GM20431 (cell line): ENCODE measurements around the gene SLC35F1.

ENCODE experiments used
- in situ Hi-C: fragments of 300-500 bp; cut with MseI, MboI; formaldehyde crosslinking; loops from one replicate; pipeline ENCODE4 v1.15.0; 2020; ENCODE audit warnings: low sequenced_read_pairs; ENCODE audit not compliant: unreplicated experiment

Gene SLC35F1

DNA sequence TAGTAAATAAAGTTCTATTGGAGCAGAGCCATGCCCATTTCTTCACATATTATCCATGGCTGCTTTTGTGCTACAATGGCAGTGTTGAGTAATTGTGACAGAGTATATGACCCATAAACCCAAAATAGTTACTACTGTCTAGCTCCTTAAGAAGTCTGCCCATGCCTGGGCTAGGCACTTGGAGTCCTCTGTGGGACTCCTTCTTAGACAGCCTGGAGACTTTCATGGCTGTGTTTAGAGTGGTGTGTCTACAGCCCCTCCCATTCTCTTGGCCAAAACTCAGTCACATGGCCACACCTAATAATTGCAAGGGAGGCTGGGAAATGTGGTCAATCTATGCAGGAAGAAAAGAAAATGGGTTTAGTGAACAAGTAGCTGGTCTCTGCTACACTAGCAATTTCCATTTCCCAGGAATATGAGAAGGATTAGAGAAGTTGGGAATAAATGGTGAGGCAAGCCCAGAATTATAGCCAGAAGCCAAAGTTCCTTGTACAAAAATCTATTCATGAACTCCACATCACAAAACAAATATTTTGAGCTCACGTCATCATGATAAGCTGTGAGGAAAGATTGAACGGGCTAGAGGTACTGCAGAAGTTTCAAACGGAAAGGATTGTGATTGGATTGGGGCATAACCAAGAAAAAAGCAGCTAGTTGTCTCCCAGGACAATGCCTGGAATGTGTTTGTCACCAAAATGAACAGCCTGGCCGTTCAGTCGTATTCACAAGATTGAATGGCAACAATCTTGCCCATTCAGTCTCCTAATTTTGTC, 389.3 kb downstream of the SLC35F1 start:
- in situ Hi-C loops, result loop anchor here (25.0 kb wide), 2 partner anchors 241 to 491 kb away; partner anchors contain the start of gene PLN

DNA sequence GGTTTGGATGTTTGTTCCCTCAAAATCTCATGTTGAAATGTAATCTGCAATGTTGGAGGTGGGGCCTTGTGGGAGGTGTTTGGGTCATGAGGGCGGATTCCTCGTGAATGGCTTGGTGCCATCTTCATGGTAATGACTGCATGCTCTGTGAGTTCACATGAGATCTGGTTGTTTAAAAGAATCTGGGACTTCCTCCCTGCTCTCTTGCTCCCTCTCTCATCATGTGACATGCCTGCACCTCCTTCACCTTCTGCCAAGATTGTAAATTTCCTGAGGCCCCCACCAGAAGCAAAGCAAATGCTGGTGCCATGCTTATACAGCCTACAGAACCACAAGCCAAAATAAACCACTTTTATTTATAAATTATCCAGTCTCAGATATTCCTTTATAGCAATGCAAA, 390.8 kb downstream of the SLC35F1 start:
- in situ Hi-C loops, result loop anchor here (25.0 kb wide), 2 partner anchors 239 to 489 kb away; partner anchors contain the start of gene PLN

DNA sequence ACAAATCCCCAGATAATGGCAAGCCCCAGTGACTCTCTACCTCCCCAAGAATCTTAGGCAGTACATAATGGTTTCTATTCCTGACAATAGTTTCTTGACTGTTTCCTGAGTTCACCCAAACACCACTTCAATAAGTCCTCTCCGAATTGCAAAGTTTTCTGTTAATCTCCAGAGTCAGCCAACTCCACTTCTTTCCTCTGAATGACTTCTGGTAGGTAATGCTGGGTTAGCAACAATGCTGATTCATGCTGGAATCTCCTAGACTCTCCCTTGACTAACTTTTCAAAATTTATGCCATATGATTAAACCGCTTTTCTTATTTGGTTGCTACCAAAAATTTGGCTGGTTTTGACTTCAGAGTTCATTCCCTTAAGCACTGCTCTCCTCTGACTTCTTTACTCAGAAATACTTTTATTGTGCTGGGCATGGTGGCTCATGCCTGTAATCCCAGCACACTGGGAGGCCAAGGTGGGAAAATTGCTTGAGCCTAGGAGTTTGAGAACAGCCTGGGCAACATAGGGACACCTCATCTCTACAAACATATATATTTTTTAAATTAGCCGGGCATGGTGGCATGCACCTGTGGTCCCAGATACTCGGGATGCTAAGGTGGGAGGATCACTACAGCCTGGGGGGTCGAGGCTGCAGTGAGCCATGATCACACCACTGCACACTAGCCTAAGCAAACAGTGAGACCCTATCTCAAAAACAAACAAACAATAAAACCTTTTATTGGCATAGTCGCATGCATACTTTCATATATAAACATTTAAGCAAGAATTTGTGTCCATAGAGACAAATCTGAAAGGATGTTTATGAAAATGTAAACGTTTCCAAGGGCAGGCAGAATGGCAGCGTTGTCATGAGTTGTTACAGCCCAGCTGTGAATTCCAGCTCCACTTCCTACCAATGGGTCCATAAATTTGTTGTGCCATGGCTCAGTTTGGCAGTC, 391.7 kb downstream of the SLC35F1 start:
- in situ Hi-C loops, result loop anchor here (25.0 kb wide), 2 partner anchors 239 to 489 kb away; partner anchors contain the start of gene PLN

DNA sequence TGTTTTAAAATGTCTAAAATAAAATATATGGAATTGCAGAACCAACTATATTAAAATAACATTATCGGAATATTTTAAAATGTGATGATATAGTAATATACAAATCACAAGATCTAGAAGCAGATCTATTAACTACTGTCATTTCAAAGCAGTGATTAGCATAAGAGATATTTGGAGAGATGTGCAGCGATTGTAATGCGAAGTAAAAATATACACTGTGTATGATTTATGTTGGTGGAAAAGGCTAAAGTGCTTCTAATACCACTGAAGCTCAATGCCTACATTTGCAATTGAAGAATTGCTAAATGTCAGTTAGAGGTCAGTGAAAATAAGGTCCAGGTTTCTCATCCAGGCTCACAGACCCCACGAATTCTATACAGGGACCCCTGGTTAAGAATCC, 392.4 kb downstream of the SLC35F1 start:
- in situ Hi-C loops, result loop anchor here (25.0 kb wide), 2 partner anchors 238 to 488 kb away; partner anchors contain the start of gene PLN

DNA sequence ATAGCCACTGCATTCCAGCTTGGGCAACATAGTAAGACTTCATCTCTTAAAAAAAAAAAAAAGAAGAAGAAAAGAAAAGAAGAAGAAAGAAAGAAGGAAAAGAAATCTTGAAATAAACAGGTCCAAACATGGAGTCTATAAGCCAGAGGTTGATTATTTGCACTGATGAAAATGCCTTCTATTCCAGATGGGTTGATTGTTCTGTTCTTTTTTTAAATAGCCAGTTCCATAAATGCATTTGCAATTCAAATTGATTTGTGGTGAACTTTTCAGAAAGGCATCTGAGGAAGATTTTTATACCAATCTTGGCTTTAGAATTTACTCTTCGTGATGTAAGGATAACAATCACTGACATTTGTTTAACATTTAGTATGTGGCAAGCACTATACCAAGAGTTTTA, 397.3 kb downstream of the SLC35F1 start:
- in situ Hi-C loops, result no loop called here

DNA sequence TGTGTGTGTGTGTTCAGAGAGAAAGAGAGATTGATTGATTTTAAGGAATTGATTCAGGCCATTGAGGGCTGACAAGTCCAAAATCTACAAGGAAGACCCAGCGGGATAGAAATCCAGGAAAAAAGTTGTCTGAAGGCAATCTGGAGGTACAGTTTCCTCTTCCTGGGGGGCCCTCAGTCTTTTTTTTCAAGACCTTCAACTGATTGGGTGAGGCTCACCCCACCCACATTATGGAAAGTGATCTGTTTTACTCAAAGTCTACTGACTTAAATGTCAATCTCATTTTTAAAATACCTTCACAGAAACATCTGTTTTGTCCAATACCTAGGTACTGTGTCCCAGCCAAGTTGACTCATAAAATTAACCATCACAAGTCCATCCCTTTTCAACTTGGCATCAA, 398.0 kb downstream of the SLC35F1 start:
- in situ Hi-C loops, result no loop called here

DNA sequence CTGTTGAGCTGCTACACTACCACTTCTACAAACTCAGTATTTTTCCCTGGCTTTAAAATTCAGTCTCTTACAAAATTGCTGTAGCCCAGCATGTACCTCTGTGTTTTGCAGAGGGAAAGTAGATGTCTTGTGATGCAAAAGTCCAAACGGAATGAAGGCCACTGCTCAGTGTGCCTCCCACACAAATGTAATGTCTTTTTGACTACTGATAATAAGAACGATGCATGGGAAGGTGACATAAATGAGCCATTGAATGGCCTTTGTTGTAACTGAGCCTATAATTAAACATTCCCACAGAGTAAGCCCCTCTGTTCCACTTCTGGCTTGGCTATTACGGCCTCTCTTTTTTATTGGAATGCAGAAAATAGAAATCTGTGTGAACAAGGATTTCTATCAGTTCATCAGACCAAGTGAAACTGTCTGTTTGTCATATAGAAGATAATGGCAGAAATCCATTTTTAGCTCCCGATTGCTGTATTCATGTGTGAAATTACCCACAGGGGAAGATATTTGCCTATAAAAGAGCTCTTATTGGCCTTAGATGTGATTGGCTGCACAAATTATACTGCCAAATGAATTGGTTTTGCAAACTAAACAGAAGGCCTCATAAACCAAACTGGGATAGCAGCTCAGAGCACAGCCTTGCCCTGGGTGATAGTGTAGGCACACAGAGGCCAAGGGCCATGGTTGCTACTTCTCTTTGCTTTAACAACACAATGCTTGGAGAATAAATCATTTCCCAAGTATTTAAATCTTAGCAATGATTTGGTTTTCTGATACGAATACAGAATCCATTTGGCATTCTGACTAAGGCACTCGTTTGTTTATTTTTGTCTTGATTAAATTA, 399.6 kb downstream of the SLC35F1 start:
- in situ Hi-C loops, result no loop called here

DNA sequence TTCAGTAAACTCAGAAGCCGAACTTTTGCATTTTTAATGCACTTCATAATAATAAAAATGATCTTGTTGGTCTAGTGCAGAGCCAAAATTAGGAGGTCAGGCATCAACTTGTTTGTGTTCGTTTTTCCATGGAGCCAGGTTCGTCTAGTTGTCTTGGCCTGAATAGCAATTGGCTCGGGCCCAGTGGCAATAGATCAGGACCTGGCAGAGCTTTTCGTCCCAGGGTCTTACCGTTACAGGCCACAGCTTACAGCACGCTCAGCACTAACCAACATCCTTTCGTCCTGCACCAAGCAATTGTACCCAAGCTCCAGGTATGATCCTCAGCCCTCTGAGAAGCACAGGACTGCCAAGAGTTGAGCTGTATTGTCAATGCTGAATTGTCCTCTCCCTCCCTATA, 400.5 kb downstream of the SLC35F1 start:
- in situ Hi-C loops, result no loop called here

DNA sequence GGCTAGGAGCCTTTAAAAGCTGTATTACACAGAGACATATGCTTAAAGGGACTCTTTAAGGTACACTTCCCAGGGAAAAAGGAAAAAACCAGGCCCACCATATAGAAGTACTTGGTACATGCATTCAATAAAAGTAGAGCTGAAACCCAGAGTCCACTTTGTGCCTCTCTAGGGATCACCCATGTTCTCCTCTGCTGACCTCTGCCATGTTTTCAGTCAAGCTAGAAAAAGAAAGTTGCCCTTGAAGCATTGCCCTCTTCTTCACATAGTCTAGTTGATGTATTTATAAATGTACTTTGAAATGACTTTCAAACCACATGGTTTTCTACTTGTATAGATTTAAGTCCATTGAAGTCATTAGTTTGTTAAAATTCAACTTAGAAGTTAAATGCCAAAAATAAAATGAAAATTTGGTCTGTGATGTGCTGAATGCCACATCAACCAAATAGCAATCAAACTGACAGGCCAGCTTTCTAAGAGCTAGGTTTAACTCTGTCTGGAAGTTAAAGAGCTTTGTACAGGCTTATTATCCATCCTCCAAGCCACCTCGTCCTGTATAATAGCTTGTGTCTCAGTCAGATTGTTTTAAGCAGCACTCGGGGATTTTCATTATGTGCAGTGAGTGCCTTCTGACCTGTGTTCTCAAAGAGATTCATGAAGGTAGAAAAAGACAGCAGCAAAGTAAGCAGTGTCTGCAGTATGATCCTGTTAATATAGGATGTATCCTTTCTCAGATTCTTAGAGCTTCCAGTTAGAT, 402.5 kb downstream of the SLC35F1 start:
- in situ Hi-C loops, result no loop called here

DNA sequence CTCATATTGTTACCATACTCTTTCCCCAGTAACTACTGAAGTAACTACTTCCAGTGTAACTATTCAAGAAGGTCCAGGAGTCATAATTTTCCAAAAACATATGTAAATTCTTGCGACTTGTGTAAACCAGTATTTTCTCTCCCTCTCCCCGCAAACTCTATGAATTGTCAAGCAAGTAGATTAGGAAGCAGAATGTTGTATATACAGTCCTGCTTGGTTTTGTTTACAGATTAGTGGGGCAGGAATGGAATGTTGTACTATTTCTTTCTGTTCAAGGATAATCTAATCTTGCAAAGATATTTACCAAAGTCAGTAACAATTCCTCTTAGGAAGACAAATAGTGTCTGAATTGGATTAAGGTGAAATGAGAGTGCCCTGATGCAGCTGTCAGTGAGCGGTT, 406.1 kb downstream of the SLC35F1 start:
- in situ Hi-C loops, result no loop called here

DNA sequence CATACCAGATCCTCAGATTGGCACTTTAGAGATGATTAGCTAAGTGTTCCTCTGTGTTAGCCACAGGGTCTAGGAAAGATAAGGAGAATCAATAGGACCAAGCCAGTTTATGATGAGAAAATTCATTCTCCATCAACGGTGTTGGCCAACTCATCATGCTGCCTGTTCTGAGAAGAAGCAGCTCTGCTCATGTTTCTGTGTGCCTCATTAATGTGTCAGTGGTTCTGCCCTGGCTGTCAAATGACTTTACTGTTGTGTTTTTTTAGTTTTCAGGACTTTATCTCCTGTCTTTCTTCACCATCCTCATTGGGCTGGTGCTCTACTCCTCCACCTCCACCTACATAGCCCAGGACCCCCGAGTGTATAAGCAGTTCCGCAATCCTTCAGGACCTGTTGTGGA, 406.7 kb downstream of the SLC35F1 start:
- in situ Hi-C loops, result no loop called here

DNA sequence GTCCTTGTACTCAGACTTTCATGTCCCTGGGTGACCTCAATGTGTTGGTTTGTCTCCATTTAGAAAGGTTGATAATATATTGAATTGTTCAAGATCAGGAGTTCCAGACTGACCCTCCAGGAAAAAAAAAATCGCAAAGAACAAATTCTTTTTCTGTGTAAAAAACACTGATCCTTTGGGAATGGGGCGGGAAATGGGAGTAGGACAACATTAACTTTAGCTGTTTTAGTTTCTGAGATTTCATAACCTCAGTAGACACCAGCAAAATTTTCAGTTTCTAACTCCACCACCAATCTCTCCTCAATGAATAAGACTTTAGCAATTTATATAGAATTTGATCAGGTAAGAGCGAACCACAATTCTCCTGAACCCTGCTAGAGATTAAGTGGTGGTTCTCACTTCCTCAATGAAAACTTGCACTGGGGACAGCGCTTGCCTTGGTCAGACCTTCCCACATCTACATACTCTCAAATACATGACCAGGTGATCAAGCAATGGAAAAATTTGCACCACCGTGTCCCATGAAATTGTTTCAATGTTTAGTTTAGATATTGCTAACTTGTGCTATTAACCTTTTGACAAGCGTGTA, 409.8 kb downstream of the SLC35F1 start:
- in situ Hi-C loops, result no loop called here

DNA sequence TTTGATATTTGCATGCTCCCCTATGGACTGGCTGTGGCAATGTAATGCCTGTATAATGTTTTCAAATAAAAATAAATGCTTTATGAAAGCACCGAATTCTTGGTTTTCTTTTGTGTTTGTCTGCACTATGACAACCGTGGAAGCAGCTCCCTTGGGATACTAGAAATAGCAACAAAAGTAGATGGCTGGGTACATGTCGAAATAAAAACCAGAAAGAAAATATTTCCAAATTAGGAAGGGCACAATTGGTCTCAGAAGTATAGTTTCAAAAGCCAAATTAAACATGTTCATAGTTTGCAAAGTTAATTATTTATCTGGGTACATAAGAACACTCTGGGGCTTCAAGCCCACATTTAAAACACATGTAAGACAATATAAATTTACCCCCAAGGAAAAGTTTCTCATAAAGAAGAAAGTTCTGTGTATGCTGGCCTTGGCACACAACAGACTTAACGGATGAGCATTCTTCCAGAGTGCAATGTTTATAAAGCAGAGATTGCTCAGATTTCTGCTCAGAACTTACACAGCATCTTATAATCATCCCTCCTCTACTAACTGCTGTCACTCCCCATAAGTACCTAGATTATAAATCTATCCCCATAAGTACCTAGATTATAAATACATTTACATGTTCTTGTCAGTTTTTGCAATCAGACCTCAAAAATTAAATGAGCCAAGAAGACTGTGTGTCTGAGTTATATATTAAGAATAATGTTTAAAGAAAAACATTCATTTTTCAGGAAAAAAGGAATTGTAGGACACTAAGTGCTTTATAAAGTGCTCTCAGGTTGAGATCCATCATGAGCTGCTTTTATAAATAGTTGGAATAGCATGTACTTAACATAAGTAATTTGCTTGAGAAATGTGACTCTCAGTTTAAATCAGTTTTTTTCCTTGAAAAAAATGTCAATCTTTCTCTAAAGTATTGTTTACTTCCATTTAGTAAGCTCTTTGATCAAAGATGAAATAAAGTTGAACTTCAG, 410.8 kb downstream of the SLC35F1 start:
- in situ Hi-C loops, result no loop called here

DNA sequence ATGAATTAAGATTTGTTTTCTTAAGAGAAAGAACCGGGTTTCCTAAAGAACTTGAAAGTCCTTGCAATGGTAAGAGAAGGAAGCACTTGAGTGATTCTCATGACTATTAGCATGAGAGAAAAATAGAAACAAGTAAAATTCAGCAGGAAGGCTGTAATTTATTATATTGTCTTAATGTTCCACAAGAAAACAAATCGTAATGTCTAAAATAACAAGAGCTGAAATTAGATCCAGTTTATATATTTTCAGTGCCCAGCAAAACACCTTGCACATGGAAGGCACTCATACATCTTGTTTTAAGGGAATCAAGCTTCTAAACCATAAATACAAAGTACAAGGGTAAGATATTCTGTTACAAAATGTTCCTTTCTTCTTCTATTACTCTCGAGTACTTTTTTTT, 411.6 kb downstream of the SLC35F1 start:
- in situ Hi-C loops, result no loop called here

DNA sequence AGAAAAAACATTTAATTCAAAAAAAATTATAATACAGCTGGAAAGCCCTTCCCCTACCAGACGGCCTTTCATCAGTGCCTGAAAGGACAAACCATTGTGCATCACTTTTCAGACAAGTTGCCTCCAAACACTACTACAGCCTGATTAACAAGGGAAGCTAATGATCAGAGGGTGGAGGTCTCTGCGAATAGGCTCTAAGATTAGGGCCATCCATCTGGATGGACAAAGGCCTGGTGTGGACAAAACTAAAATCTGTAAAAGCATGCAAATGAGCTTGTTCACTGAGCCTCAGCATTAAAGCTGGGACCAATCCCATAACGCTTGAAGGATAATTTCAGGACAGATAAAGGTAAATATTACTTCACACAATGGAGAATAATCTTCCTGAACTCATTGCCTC, 412.4 kb downstream of the SLC35F1 start:
- in situ Hi-C loops, result no loop called here

DNA sequence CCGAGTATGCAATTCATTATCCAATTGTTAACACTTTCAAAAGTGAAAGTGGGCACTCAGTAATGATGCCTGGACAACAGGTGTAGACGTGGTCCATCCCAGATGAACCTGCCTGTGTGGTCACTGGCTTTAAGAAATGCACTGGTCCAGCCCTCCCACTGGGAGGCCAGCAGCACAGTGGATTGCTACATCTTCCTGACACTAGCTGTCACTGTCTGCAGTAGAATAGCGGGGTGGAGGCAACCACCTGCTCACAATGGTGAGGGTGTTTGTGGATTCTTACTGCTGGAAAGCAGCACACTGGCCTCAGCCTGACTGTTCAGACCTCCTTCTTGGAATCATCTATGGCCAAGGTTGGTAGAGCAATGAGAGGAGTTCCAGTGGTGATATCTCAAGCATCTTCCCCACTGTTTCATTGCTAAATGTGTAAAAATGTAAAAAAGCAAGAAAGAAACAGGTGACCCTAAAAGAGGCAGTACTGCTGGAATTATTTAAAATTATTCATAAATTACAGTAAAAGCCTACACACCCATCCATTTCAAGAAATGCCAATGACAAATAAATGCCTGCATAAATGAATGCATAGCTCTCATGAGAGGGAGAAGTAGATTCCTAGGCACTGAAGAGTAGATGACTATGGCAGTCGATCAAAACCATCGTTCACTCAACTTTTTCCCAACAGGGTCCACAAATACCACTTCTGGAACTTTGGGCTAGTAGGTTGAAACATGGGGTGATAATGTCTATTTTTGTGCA, 413.0 kb downstream of the SLC35F1 start:
- in situ Hi-C loops, result no loop called here

DNA sequence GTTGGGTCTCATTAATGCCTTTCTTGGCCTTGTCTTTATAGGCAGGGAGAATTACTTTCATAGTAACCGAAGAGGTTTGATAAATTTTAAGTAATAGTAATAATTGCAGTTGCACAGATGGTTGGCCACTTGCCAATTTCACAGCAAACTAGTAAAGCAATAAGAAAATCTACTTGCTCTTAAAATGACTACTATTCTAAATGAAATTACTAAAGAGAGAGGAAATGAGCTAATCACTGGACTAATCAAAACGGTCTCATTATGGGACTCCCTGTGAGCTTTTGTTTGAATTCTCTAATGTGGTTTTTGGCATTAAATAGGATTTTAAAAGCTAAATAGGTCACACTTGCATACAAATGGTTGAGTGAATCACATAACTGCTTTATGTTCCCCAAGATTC, 413.6 kb downstream of the SLC35F1 start:
- in situ Hi-C loops, result no loop called here
